ENCODE data around the gene SCN4A.

GRCh38 chr17:63931981-63932561, 40.6 kb downstream of the SCN4A start, which contains the start of gene CD79B:
- TF ChIP-seq, protein P1, sequence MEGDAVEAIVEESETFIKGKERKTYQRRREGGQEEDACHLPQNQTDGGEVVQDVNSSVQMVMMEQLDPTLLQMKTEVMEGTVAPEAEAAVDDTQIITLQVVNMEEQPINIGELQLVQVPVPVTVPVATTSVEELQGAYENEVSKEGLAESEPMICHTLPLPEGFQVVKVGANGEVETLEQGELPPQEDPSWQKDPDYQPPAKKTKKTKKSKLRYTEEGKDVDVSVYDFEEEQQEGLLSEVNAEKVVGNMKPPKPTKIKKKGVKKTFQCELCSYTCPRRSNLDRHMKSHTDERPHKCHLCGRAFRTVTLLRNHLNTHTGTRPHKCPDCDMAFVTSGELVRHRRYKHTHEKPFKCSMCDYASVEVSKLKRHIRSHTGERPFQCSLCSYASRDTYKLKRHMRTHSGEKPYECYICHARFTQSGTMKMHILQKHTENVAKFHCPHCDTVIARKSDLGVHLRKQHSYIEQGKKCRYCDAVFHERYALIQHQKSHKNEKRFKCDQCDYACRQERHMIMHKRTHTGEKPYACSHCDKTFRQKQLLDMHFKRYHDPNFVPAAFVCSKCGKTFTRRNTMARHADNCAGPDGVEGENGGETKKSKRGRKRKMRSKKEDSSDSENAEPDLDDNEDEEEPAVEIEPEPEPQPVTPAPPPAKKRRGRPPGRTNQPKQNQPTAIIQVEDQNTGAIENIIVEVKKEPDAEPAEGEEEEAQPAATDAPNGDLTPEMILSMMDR (IDR thresholded peaks at IDR 0.05) = no peak
- no peak for TF ChIP-seq EZH2 (IDR thresholded peaks at IDR 0.05)

Data from neural progenitor cell (in vitro differentiated cells).